Spleen (tissue), 11 donors: ENCODE data around the gene N4BP2L2. TPM values are rescaled to one million over a fixed set of nuclear protein-coding genes. Genes with fewer than 3 reads are reported as not detected.

Source experiments
- DNase-seq: peaks from one replicate; pipeline ENCODE4 v3.0.0-alpha.2; 2020
- H3K27ac ChIP-seq, 8 donors: fragments of 200-600 bp; sonication (generic) in 7 of 8; 1 replicate in 4 of 8; 2 replicates in 4 of 8; pipeline versions ENCODE4 v1.5.0 to v1.8.0; 2016 to 2021; ENCODE audit warnings: inconsistent platforms in 4 of 8, mild to moderate bottlenecking in 4 of 8, moderate library complexity in 1 of 8
- H3K27me3 ChIP-seq, 7 donors: fragments of 200-600 bp; sonication (generic) in 6 of 7; replicated peaks in 1 of 7; 1 replicate in 4 of 7; 2 replicates in 3 of 7; pipeline versions ENCODE4 v1.5.0 to v1.8.0; 2016 to 2021; ENCODE audit warnings: inconsistent platforms in 3 of 7, mild to moderate bottlenecking in 1 of 7
- H3K36me3 ChIP-seq, 6 donors: fragments of 200-600 bp; sonication (generic) in 5 of 6; 1 replicate in 4 of 6; 2 replicates in 2 of 6; pipeline versions ENCODE4 v1.5.0 to v1.8.0; 2016 to 2021; ENCODE audit warnings: inconsistent platforms in 2 of 6
- H3K4me1 ChIP-seq, 6 donors: fragments of 200-600 bp; sonication (generic) in 5 of 6; 1 replicate in 3 of 6; 2 replicates in 3 of 6; pipeline versions ENCODE4 v1.5.0 to v1.8.0; 2016 to 2021; ENCODE audit warnings: inconsistent platforms in 3 of 6
- H3K4me3 ChIP-seq, 8 donors: fragments of 200-600 bp; sonication (generic) in 7 of 8; 1 replicate in 4 of 8; 2 replicates in 4 of 8; pipeline versions ENCODE4 v1.5.0 to v1.8.0; 2016 to 2021; ENCODE audit warnings: inconsistent platforms in 4 of 8, mild to moderate bottlenecking in 4 of 8, moderate library complexity in 2 of 8
- H3K9me3 ChIP-seq, 8 donors: fragments of 200-600 bp; sonication (generic) in 7 of 8; 1 replicate in 4 of 8; 2 replicates in 4 of 8; pipeline versions ENCODE4 v1.5.0 to v1.8.0; 2016 to 2021; ENCODE audit warnings: inconsistent platforms in 4 of 8
- POLR2A ChIP-seq, 3 donors: fragments of 450-650 bp; IDR thresholded peaks; one replicate each; pipeline ENCODE4 v1.5.1; 2017; ENCODE audit warnings: antibody characterized with exemption in 3 of 3, mild to moderate bottlenecking in 1 of 3
- POLR2AphosphoS5 ChIP-seq, 3 donors: sonication (generic); formaldehyde crosslinking; IDR thresholded peaks; one replicate each; pipeline ENCODE4 v1.5.1; 2017; ENCODE audit warnings: antibody characterized with exemption in 3 of 3
- WGBS, 5 donors: extraction: QIAGEN DNeasy Blood & Tissue Kit in 3 of 5; methylation state at CpG; one replicate each; pipeline versions ENCODE4 v1.1.5 to v1.1.7; 2013 to 2018; 5-methylcytosine and 5-hydroxymethylcytosine counted together
- intact Hi-C: fragments of 100-400 bp; cut with DNase I; formaldehyde crosslinking; loops from one replicate; pipeline ENCODE4 v1.15.0; 2023; ENCODE audit warnings: low total_unique reads
- polyA plus RNA-seq, 3 donors: library from polyadenylated mRNA; stranded (reverse); fragments of 200-250 nt; gene quantifications; one replicate each; pipeline ENCODE4 v1.2.1, GENCODE V29; 2013
- total RNA-seq, 7 donors: library from RNA; depleted of rRNA in 3 of 7; stranded (reverse); fragments of >200 nt in 3 of 7; fragmentation: NEBNext Ultra II Directional in 4 of 7; extraction: Animal tissue kit (Norgen Biotek cat#: 25700) in 4 of 7; gene quantifications; one replicate each; pipeline versions ENCODE4 v1.1.0 to v1.2.1, GENCODE V29; 2016 to 2021
- TF ChIP-seq, protein P1 (sequence below), 11 experiments: fragments of 200-600 bp in 7 of 11; fragments of 450-650 bp in 4 of 11; sonication (generic) in 4 of 11; IDR thresholded peaks in 8 of 11; conservative IDR thresholded peaks in 3 of 11; 1 replicate in 7 of 11; 2 replicates in 4 of 11; pipeline versions ENCODE4 v1.4.0 to v1.8.0; 2016 to 2021; ENCODE audit warnings: antibody characterized with exemption in 11 of 11, inconsistent platforms in 4 of 11, mild to moderate bottlenecking in 1 of 11
- donor health status: healthy with polysubstance abuse.
- donor health status: DM: no; HTN: no; CAD: no; lungs with moderate emphysema.
- donor health status: DM: no; HTN: no; CAD: no.
- donor health status: Bipolar disorder and iron deficiency.
- donor health status: healthy.
- donor health status: DM: no; HTN: no; CAD: no.
- donor health status: DM: yes; HTN: yes; CAD: no.

Gene N4BP2L2
- total and polyA plus RNA-seq, 10 donors = 49.3 to 506 (median 185) TPM

DNA sequence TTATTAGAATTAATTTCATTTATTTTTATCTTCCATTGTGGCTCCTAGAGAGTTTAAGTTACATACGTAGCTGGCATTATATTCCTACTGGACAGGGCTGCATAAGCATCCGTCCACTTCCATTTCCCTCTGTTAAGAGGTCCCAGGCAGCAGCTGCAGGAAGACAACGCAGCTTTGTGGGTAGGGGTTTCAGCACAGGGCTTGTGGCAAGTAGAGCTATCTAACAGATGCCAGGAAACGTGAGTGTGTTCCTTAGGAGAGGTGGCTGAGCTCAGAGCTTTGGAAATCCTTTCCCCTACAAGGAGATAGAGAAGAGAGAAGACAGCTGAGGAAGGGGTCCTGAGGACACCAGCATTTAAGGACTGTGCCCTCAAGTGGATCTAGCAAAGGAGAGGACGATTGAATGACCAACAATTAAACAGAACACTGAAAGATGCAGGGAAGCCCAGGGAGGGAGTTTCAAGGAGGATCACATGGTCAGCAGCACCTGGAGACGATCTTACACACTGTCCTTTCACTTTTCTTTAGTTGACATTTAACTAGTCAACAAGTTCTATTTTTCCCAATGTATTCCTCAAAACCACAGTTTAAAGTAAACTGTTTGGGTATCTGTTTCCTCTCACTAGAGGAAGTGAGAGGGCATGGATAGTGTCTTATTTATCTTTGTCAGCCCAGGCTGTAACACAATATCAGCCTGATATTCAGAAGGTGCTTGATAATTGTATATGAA is 108.4 kb downstream of the N4BP2L2 start:
- Histone ChIP-seq H3K36me3 (peaks cover 0 to 23% (median 0%) of the 10 kb centered on the region in 6 donors), H3K27ac (peak overlapping the region in 3 of 8 donors; percentile 36 to 98 (median 97)), H3K9me3 (no peaks in the 10 kb centered on the region), H3K4me1 (peaks cover 12 to 43% (median 26%) of the 10 kb centered on the region in 6 donors), H3K27me3 (no peaks in the 10 kb centered on the region), H3K4me3 (no peak overlapping the region)
- WGBS, 5 donors = 44 to 70% (median 48%) methylated on average over 6 of the region's 6 CpGs
- intact Hi-C loops = no loop called here
- TF ChIP-seq, protein P1, sequence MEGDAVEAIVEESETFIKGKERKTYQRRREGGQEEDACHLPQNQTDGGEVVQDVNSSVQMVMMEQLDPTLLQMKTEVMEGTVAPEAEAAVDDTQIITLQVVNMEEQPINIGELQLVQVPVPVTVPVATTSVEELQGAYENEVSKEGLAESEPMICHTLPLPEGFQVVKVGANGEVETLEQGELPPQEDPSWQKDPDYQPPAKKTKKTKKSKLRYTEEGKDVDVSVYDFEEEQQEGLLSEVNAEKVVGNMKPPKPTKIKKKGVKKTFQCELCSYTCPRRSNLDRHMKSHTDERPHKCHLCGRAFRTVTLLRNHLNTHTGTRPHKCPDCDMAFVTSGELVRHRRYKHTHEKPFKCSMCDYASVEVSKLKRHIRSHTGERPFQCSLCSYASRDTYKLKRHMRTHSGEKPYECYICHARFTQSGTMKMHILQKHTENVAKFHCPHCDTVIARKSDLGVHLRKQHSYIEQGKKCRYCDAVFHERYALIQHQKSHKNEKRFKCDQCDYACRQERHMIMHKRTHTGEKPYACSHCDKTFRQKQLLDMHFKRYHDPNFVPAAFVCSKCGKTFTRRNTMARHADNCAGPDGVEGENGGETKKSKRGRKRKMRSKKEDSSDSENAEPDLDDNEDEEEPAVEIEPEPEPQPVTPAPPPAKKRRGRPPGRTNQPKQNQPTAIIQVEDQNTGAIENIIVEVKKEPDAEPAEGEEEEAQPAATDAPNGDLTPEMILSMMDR (IDR thresholded peaks at IDR 0.05 in 8 of 11, conservative IDR thresholded peaks at IDR 0.05 in 3 of 11) = no peak
- TF ChIP-seq POLR2A (IDR thresholded peaks at IDR 0.05) (no peak), POLR2AphosphoS5 (IDR thresholded peaks at IDR 0.05) (no peak)
- no peak for DNase-seq

DNA sequence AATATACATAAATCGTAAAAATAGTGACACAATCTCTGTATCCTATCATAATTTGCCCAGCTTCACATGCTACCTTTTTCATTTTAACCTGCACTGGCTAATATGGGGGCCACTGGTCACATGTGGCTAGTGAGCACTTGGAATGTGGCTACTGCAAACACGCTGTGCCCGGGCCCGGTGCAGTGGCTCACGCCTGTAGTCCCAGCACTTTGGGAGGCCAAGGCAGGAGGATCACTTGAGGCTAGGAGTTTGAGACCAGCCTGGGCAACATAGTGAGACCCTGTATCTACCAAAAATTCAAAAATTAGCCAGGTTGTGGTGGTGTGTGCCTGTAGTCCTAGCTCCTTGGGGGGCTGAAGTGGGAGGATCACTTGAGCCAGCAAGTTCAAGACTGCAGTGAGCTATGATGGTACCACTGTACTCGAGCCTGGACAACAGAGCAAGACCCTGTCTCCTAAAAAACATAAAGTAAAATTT is 109.1 kb downstream of the N4BP2L2 start:
- H3K36me3 ChIP-seq = peaks cover 0 to 16% (median 0%) of the 10 kb centered on the region in 6 donors
- no peak for DNase-seq
- H3K27ac ChIP-seq = peak overlapping the region in 6 of 8 donors; percentile 97 to 98 (median 98)
- intact Hi-C loops = no loop called here
- no peak for TF ChIP-seq POLR2A (IDR thresholded peaks at IDR 0.05)
- no peak for TF ChIP-seq POLR2AphosphoS5 (IDR thresholded peaks at IDR 0.05)
- TF ChIP-seq, protein P1 (IDR thresholded peaks at IDR 0.05 in 8 of 11, conservative IDR thresholded peaks at IDR 0.05 in 3 of 11) = no peak
- H3K4me3 ChIP-seq = peak overlapping the region in 1 of 8 donors; percentile 81
- no peaks in the 10 kb centered on the region for H3K27me3 ChIP-seq
- H3K9me3 ChIP-seq = no peaks in the 10 kb centered on the region
- peaks cover 14 to 50% (median 33%) of the 10 kb centered on the region in 6 donors for H3K4me1 ChIP-seq
- 93 to 97% (median 96%) methylated on average over 6 of the region's 6 CpGs for WGBS, 5 donors

DNA sequence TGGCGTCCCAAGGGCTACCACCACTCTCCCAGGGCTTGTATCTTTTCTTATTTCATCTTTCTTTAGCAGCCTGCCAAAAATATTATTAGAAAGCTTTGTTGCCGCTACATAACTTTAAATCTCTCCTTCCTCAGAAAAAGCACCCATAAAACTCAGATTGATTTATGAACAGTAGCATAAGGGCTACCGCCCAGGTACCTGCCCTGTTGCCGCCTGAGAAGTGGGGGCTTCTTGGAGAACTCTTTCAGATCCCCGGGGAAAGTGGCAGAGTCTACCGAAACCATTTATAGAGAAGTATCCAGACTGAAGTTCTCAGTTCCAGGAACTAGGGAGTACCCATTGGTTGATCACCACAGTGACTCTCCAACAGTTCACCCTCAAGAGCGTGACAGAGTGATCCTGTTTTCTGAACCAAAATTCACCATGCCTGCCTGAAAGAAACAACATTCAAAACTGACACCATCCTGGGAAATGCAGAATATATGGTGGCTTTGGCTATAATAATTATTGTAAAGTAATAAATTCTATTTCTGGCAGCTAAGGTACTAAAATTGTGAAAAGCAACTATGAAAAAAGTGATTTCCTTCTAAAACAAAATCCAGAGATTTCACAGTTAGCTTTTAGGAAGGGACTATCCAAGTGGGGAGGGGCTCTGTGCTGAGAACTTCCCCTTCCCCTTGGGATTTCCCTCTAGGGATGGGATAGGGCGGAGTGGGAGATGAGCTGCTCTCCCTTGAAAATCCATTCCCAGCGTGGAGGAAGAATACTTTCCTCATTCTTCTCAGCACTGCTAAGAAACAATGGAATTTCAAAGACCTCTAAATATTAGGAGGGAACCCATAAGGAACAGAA is 109.8 kb downstream of the N4BP2L2 start:
- peak overlapping the region; percentile 94 to 98 (median 98) for H3K27ac ChIP-seq
- intact Hi-C loops = no loop called here
- peaks cover 0 to 20% (median 0%) of the 10 kb centered on the region in 6 donors for H3K36me3 ChIP-seq
- H3K27me3 ChIP-seq = no peaks in the 10 kb centered on the region
- no peaks in the 10 kb centered on the region for H3K9me3 ChIP-seq
- DNase-seq = no peak
- WGBS, 5 donors = 27 to 42% (median 34%) methylated on average over 9 of the region's 9 CpGs
- H3K4me1 ChIP-seq = peaks cover 14 to 57% (median 39%) of the 10 kb centered on the region in 6 donors
- TF ChIP-seq POLR2AphosphoS5 (IDR thresholded peaks at IDR 0.05) (no peak), POLR2A (IDR thresholded peaks at IDR 0.05) (no peak)
- TF ChIP-seq, protein P1 (IDR thresholded peaks at IDR 0.05 in 8 of 11, conservative IDR thresholded peaks at IDR 0.05 in 3 of 11) = no peak
- H3K4me3 ChIP-seq = peak overlapping the region; percentile 68 to 89 (median 81)
